Parathyroid adenoma (tissue), 2 donors: ENCODE measurements around the gene HOXA7.

Source experiments
- H2AFZ ChIP-seq: fragments of 300-600 bp; sonication (generic); one replicate; pipeline ENCODE4 v1.7.0; 2017; ENCODE audit warnings: antibody characterized with exemption, mild to moderate bottlenecking
- H3K27ac ChIP-seq: fragments of 300-600 bp; sonication (generic); one replicate; pipeline ENCODE4 v1.7.0; 2017
- H3K27me3 ChIP-seq: fragments of 300-600 bp; sonication (generic); one replicate; pipeline ENCODE4 v1.7.0; 2017; ENCODE audit warnings: low read length; ENCODE audit not compliant: control insufficient read depth, insufficient read depth
- H3K36me3 ChIP-seq: fragments of 300-600 bp; sonication (generic); one replicate; pipeline ENCODE4 v1.7.0; 2017; ENCODE audit warnings: low read length; ENCODE audit not compliant: control insufficient read depth, insufficient read depth
- H3K4me1 ChIP-seq: fragments of 300-600 bp; sonication (generic); one replicate; pipeline ENCODE4 v1.7.0; 2017; ENCODE audit warnings: control low read depth
- H3K4me2 ChIP-seq: fragments of 300-600 bp; sonication (generic); one replicate; pipeline ENCODE4 v1.7.0; 2017; ENCODE audit warnings: low read length
- H3K4me3 ChIP-seq: fragments of 300-600 bp; sonication (generic); one replicate; pipeline ENCODE4 v1.7.0; 2017; ENCODE audit warnings: low read depth, low read length
- H3K79me2 ChIP-seq: fragments of 300-600 bp; sonication (generic); one replicate; pipeline ENCODE4 v1.7.0; 2017; ENCODE audit warnings: control low read depth
- H3K9ac ChIP-seq: fragments of 300-600 bp; sonication (generic); one replicate; pipeline ENCODE4 v1.7.0; 2017; ENCODE audit warnings: mild to moderate bottlenecking
- H3K9me3 ChIP-seq: fragments of 300-600 bp; sonication (generic); one replicate; pipeline ENCODE4 v1.7.0; 2017; ENCODE audit warnings: low read length; ENCODE audit not compliant: control insufficient read depth
- TF ChIP-seq, protein P1 (sequence below): fragments of 300-600 bp; sonication (generic); IDR thresholded peaks from one replicate; pipeline ENCODE4 v1.7.0; 2017; ENCODE audit warnings: antibody characterized with exemption, mild to moderate bottlenecking
- donor health status: primary hyperparathyroidism.

Gene HOXA7

DNA sequence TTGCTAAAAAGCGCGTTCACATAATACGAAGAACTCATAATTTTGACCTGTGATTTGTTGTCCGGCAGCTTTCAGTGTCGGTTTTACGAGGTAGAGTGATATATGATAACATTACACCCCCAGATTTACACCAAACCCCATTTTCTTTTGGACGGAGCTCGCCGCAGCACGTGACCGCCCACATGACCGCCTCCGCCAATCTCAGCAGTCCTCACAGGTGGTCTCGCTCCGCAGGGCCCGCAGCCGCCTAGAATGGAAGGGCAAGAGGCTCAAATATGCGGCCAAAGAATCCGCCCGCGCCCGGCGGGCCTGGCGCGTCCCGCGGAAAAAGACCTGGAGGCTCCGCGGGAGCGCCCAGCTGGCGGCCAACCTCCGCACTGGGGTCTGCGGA lies at the start of gene HOXA7:
HOXA7 (minus strand) TSS at position 168 of the 391 bp plus-strand sequence; CDS start at position 38, 130 bp downstream.
- H3K9me3 ChIP-seq: no peaks in the 10 kb centered on the region
- H3K4me3 ChIP-seq: peak within 1 kb of the TSS; percentile 35
- TF ChIP-seq, protein P1, sequence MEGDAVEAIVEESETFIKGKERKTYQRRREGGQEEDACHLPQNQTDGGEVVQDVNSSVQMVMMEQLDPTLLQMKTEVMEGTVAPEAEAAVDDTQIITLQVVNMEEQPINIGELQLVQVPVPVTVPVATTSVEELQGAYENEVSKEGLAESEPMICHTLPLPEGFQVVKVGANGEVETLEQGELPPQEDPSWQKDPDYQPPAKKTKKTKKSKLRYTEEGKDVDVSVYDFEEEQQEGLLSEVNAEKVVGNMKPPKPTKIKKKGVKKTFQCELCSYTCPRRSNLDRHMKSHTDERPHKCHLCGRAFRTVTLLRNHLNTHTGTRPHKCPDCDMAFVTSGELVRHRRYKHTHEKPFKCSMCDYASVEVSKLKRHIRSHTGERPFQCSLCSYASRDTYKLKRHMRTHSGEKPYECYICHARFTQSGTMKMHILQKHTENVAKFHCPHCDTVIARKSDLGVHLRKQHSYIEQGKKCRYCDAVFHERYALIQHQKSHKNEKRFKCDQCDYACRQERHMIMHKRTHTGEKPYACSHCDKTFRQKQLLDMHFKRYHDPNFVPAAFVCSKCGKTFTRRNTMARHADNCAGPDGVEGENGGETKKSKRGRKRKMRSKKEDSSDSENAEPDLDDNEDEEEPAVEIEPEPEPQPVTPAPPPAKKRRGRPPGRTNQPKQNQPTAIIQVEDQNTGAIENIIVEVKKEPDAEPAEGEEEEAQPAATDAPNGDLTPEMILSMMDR: no peak
- no peaks in the 10 kb centered on the region for H3K4me1 ChIP-seq
- no peaks in the 10 kb centered on the region for H3K36me3 ChIP-seq
- H3K27me3 ChIP-seq: peaks cover 32% of the 10 kb centered on the region
- H3K4me2 ChIP-seq: peak within 1 kb of the TSS; percentile 50
- no peak within 1 kb of the TSS for H2AFZ ChIP-seq
- H3K27ac ChIP-seq: no peak within 1 kb of the TSS
- H3K79me2 ChIP-seq: no peaks in the 10 kb centered on the region
- H3K9ac ChIP-seq: no peak within 1 kb of the TSS

DNA sequence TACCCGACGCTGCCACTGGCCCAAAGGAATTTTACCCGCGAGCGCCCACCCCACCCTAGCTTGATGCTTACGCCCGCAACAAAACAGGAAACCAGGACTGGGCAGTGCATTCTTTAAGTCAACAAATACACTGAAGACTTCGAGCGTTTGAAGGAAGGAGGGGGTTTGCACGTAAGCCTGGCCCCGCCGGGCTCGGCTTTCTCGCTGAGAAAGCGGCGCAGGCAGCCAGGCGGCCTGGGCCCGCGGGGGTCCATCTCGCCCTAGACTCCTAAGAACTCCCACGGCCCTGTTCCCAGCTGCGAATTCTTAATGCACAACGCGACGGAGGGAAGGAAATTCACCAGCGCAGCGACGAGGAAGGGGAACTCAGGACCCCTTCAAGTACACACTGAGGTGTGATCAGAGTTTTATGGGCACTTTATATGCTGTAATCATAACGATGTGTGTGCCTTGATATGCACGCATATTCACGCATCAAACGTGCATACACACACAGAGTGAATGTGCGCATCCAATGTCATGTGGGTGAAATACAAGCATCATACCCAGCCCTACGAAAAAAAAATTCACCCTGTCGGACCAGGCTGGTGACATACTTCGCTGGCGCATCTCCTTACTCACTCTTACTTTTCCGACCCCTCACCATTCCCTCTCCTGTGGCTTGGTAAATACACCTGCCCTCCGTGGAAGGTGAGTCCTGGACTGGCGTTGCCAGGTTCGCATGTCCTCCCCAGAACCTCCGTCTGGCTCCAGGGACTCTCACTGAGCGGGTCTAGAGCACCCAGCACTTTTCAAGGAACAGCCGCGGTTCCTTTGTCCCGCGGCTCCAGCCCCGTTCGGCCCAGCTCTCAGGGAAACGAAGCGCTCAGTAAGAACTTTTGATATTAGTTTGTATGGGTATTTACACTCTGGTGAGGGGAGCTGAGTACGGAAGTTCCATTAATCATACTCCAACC lies 49.1 kb upstream of the HOXA7 start:
- Histone ChIP-seq H3K9me3 (no peaks in the 10 kb centered on the region), H3K36me3 (no peaks in the 10 kb centered on the region), H3K4me1 (no peaks in the 10 kb centered on the region), H3K27ac (no peak overlapping the region), H3K79me2 (no peaks in the 10 kb centered on the region), H3K4me2 (no peak overlapping the region), H2AFZ (no peak overlapping the region), H3K27me3 (peaks cover 29% of the 10 kb centered on the region), H3K9ac (no peak overlapping the region), H3K4me3 (no peak overlapping the region)
- TF ChIP-seq, protein P1: no peak

DNA sequence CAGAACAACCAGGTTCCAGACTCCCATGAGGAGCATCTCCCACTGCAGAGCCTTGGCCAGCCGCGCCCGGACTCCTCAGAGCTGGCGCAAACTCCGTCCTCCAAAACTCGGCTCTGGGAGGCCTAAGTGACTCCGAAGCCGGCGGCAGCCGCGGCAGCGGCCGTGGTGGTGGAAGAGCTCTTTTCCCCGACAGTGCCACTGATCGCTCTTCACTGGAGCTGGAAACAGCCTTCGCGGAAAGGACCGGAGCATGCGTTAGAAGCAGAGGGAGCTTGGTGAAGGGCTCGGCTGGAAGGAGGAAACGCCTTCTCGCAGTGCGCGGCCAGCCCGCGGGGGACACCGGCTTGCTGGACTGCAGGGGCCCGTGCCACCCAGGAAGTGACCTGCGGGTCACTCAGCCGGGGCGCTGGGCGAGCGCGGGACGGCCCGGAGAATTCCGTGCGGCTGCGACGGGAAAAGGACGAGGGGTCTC lies 48.4 kb upstream of the HOXA7 start:
- Histone ChIP-seq H3K9me3 (no peaks in the 10 kb centered on the region), H3K36me3 (no peaks in the 10 kb centered on the region), H3K27me3 (peaks cover 23% of the 10 kb centered on the region), H3K27ac (no peak overlapping the region), H3K4me2 (no peak overlapping the region), H3K9ac (no peak overlapping the region), H2AFZ (no peak overlapping the region), H3K4me3 (no peak overlapping the region), H3K4me1 (no peaks in the 10 kb centered on the region), H3K79me2 (no peaks in the 10 kb centered on the region)
- TF ChIP-seq, protein P1: no peak

DNA sequence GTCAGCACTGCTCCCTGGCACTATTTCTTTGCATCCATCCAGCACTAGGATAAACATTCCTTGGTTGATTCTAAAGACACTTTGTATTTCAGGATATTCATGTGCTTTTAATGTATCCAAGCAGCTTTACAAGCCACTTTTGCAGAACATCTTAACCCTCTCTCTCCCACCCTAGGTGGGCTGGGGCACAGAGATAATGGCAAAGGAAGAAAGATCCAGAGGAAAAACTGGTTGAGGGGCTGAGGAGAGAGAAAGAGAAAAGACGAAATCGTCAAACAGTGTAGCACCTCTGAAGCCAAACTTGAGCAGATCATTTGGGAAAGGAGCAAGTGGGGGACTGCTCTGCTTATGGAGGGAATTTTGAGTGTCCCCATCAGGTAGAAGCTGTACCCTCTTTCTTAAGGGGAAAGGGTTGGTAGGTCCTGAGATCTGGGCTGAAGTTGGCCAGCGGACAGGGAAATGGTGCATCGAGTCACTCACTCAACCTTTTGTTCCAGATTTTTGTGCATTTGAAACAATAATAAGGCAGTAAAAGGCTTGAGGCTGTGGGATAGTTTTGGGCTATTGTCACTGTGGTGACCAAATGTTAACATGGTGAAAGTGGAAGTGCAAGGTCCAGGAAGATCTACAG lies 47.6 kb upstream of the HOXA7 start:
- Histone ChIP-seq H3K9ac (no peak overlapping the region), H3K9me3 (no peaks in the 10 kb centered on the region), H3K4me1 (no peaks in the 10 kb centered on the region), H3K4me2 (no peak overlapping the region), H3K79me2 (no peaks in the 10 kb centered on the region), H3K4me3 (no peak overlapping the region), H2AFZ (no peak overlapping the region), H3K27ac (no peak overlapping the region), H3K36me3 (no peaks in the 10 kb centered on the region), H3K27me3 (peaks cover 23% of the 10 kb centered on the region)
- TF ChIP-seq, protein P1: no peak
